Muscle layer of duodenum (tissue), 2 donors: ENCODE measurements around the gene TDP2.
"Not testable (repeated sequence)": the region's sequence is repeated elsewhere in the genome, so short reads cannot be mapped to it uniquely, and the experiment has no call there.

Experiments used
- H3K27ac ChIP-seq: one replicate; pipeline ENCODE4 v1.7.0; 2013; ENCODE audit warnings: mild to moderate bottlenecking, low read length
- H3K27me3 ChIP-seq: one replicate; pipeline ENCODE4 v1.7.0; 2013; ENCODE audit warnings: low read depth, mild to moderate bottlenecking, control low read depth, low read length
- H3K36me3 ChIP-seq, 2 donors: one replicate each; pipeline ENCODE4 v1.7.0; 2013; ENCODE audit warnings: low read length in 2 of 2, control low read depth in 1 of 2, mild to moderate bottlenecking in 1 of 2; ENCODE audit not compliant: insufficient read depth in 2 of 2, control insufficient read depth in 1 of 2
- H3K4me1 ChIP-seq, 2 donors: one replicate each; pipeline ENCODE4 v1.7.0; 2013; ENCODE audit warnings: low read length in 2 of 2, mild to moderate bottlenecking in 2 of 2, control low read depth in 1 of 2, moderate library complexity in 1 of 2; ENCODE audit not compliant: insufficient read depth in 2 of 2, control insufficient read depth in 1 of 2
- H3K4me3 ChIP-seq, 2 donors: one replicate each; pipeline ENCODE4 v1.7.0; 2013; ENCODE audit warnings: low read length in 2 of 2, low read depth in 1 of 2, mild to moderate bottlenecking in 1 of 2
- H3K9me3 ChIP-seq, 2 donors: one replicate each; pipeline ENCODE4 v1.7.0; 2013; ENCODE audit warnings: low read length in 2 of 2, control low read depth in 1 of 2, mild to moderate bottlenecking in 1 of 2; ENCODE audit not compliant: control insufficient read depth in 1 of 2
- donor health status: healthy.

TDP2 gene

GRCh38 chr6:24673625-24674024 lies 6.9 kb upstream of the TDP2 start:
- Histone ChIP-seq H3K4me1 (peaks cover 0 to 1% of the 10 kb centered on the region in 2 donors), H3K27me3 (no peaks in the 10 kb centered on the region), H3K4me3 (no peak overlapping the region), H3K27ac (no peak overlapping the region), H3K36me3 (no peaks in the 10 kb centered on the region), H3K9me3 (no peaks in the 10 kb centered on the region)

- Histone ChIP-seq H3K9me3 (no peaks in the 10 kb centered on the region), H3K27ac (no peak overlapping the region), H3K36me3 (no peaks in the 10 kb centered on the region), H3K4me3 (no peak overlapping the region), H3K27me3 (no peaks in the 10 kb centered on the region), H3K4me1 (peaks cover 0 to 11% of the 10 kb centered on the region in 2 donors)
Measured at GRCh38 chr6:24672620-24673182, 6.0 kb upstream of the TDP2 start.

GRCh38 chr6:24671077-24671476 lies 4.4 kb upstream of the TDP2 start:
- not testable (repeated sequence) for H3K4me3 ChIP-seq, H3K36me3 ChIP-seq, H3K27me3 ChIP-seq, H3K27ac ChIP-seq, H3K9me3 ChIP-seq
- H3K4me1 ChIP-seq = peaks cover 0 to 13% of the 10 kb centered on the region in 2 donors

GRCh38 chr6:24670492-24670891 lies 3.8 kb upstream of the TDP2 start:
- H3K27me3 ChIP-seq = not testable (repeated sequence)

GRCh38 chr6:24668997-24669361 lies 2.3 kb upstream of the TDP2 start:
- H3K9me3 ChIP-seq = no peaks in the 10 kb centered on the region
- no peak overlapping the region for H3K27ac ChIP-seq
- no peaks in the 10 kb centered on the region for H3K27me3 ChIP-seq
- H3K36me3 ChIP-seq = peaks cover 3 to 8% of the 10 kb centered on the region in 2 donors
- peaks cover 10 to 27% of the 10 kb centered on the region in 2 donors for H3K4me1 ChIP-seq
- H3K4me3 ChIP-seq = no peak overlapping the region

More at GRCh38 chr6:24670492-24670891, 3.8 kb upstream of the TDP2 start:
- not testable (repeated sequence) for H3K27ac ChIP-seq, H3K9me3 ChIP-seq, H3K4me3 ChIP-seq, H3K36me3 ChIP-seq
- peaks cover under 1 to 18% of the 10 kb centered on the region in 2 donors for H3K4me1 ChIP-seq

GRCh38 chr6:24668066-24668996 lies 1.6 kb upstream of the TDP2 start:
- Histone ChIP-seq H3K36me3 (peaks cover 4 to 14% of the 10 kb centered on the region in 2 donors), H3K27ac (peak overlapping the region; percentile 97), H3K4me3 (peak overlapping the region; percentile 76 to 100), H3K4me1 (peaks cover 10 to 32% of the 10 kb centered on the region in 2 donors)
- H3K9me3 ChIP-seq, H3K27me3 ChIP-seq: not testable (repeated sequence)

GRCh38 chr6:24667378-24667803 lies 692 bp upstream of the TDP2 start:
- Histone ChIP-seq H3K27me3 (no peaks in the 10 kb centered on the region), H3K9me3 (no peaks in the 10 kb centered on the region), H3K4me1 (peaks cover 10 to 37% of the 10 kb centered on the region in 2 donors), H3K4me3 (peak overlapping the region; percentile 76 to 100), H3K27ac (peak overlapping the region; percentile 97), H3K36me3 (peaks cover 9 to 23% of the 10 kb centered on the region in 2 donors)

- peaks cover 9 to 28% of the 10 kb centered on the region in 2 donors for H3K36me3 ChIP-seq
- H3K4me3 ChIP-seq = peak overlapping the region; percentile 76 to 100
- peak overlapping the region; percentile 97 for H3K27ac ChIP-seq
- H3K4me1 ChIP-seq = peaks cover 10 to 37% of the 10 kb centered on the region in 2 donors
- H3K27me3 ChIP-seq = no peaks in the 10 kb centered on the region
- no peaks in the 10 kb centered on the region for H3K9me3 ChIP-seq
Measured at GRCh38 chr6:24666097-24666640, 530 bp downstream of the TDP2 start.

GRCh38 chr6:24664046-24664987 lies 2.4 kb downstream of the TDP2 start:
- no peaks in the 10 kb centered on the region for H3K9me3 ChIP-seq
- peaks cover 9 to 28% of the 10 kb centered on the region in 2 donors for H3K36me3 ChIP-seq
- peak overlapping the region; percentile 15 for H3K27ac ChIP-seq
- no peaks in the 10 kb centered on the region for H3K27me3 ChIP-seq
- H3K4me1 ChIP-seq = peaks cover 10 to 37% of the 10 kb centered on the region in 2 donors
- peak overlapping the region in 1 of 2 donors; percentile 100 for H3K4me3 ChIP-seq

GRCh38 chr6:24663189-24663588 lies 3.5 kb downstream of the TDP2 start:
- Histone ChIP-seq H3K36me3 (peaks cover 12 to 34% of the 10 kb centered on the region in 2 donors), H3K4me1 (peaks cover 10 to 31% of the 10 kb centered on the region in 2 donors), H3K9me3 (no peaks in the 10 kb centered on the region), H3K27ac (no peak overlapping the region), H3K27me3 (no peaks in the 10 kb centered on the region), H3K4me3 (no peak overlapping the region)
